LoVo (cell line): Measurements from ENCODE around the gene GIT1.
A peak's percentile ranks its signal among the peaks of the same experiment; 100 is the strongest.

Experiments
- DNase-seq: peaks from one replicate; pipeline ENCODE4 v3.0.0-alpha.2; 2016; ENCODE audit warnings: low spot score

The GIT1 gene

GRCh38 chr17:29579866-29580771 lies 9.3 kb downstream of the GIT1 start:
- DNase-seq, result peak; percentile 61

- no peak for DNase-seq
Observed at GRCh38 chr17:29578626-29579485, 10.6 kb downstream of the GIT1 start.

DNA sequence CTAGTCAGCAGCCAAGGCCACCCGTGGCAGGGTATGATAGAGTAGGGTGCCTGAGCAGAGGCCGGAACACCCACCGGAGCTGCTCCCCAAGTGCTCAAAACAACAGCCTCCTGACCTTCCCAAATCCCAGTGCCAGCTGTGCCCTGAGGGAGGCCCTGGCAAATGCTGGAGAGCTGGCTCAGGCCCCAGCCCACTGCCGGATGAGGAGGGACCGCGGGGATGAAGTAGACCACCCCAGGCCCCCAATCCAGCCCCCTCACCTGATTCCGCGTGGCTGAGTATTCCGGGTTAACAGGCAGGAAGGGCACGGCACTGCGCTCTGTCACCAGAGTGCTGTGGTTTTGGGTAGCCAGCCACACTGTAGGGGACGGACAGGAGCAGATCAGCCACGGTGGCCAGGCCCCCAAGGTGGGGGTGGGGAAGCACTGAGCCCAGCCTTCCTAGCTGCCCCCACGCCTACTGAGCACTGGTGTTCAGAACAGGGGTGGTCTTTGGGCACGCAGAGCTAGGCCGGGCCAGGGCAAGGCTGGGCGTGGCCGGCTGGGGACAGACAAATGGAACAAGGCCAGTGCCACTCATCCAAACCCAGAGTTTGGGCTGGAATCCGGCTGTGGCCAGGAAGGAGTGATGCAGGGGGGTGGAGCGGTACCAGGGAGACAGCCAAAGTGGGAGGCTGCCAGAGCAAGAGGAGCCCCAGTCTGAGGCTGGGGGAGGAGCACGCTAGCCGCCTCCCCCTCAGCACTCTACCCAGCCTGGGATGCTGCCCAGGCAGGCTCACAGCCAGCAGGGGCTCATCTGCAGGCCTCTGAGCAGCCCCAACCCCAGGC lies 11.8 kb downstream of the GIT1 start:
- no peak for DNase-seq

DNA sequence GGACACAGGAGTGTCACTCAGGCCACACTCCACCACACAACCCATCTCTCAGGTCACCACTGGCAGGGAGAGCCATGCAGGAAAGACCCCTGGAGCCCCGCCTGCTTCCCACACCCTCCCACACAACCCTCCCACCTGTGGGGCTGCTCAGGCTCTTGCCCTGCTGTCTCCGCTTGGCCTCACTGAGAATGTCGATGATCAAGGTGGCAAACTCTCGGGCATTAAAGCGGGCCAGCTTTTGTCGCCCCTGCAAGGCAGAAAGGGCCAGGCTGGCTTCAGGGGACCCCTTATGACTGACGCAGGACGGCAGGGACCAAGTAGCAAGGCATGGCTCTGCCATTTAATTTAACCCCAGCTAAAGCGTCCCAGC lies 12.5 kb downstream of the GIT1 start:
- DNase-seq, result no peak

GRCh38 chr17:29576214-29577000 lies 13.0 kb downstream of the GIT1 start:
- no peak for DNase-seq

DNA sequence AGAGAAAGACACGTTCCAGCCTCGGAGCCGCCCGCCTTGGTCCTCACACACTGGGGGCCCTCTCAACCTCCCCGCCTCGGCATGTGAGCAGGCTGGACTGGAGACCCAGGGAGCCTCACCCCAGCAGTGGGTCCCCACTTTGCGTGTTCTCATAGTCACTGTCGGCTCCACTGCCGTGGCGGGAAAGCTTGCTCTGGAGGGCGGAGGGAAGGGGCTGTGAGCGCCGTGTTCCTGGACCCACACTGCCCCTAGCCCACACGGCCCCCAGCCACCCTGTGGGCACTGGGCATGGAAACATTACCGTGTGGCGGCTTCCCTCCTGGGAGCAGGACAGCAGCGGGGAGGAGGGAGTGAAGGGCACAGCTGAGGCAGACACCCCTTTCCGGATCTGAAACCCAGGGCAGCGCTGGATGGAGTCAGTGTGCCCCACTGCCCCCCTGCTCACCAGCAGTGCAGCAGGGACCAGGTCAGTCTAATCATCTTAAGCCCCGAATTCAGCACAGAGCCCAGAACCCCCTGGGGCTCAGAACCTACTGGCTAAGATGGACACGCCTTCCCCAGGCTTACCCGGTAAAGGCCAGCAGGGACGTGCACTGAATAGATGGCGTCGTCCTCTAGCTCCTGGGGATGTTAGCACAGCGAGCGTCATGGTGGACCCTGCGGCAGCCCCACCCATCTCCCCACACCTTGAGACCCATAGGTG lies 13.8 kb downstream of the GIT1 start:
- DNase-seq, result no peak

GRCh38 chr17:29574732-29575510 lies 14.5 kb downstream of the GIT1 start:
- no peak for DNase-seq

- no peak for DNase-seq
Observed at GRCh38 chr17:29573871-29574731, 15.3 kb downstream of the GIT1 start.

GRCh38 chr17:29573558-29573869 lies 15.9 kb downstream of the GIT1 start:
- DNase-seq, result no peak

- DNase-seq, result no peak
Observed at GRCh38 chr17:29572691-29573557, 16.5 kb downstream of the GIT1 start.

GRCh38 chr17:29571883-29572681 lies 17.4 kb downstream of the GIT1 start:
- no peak for DNase-seq

DNA sequence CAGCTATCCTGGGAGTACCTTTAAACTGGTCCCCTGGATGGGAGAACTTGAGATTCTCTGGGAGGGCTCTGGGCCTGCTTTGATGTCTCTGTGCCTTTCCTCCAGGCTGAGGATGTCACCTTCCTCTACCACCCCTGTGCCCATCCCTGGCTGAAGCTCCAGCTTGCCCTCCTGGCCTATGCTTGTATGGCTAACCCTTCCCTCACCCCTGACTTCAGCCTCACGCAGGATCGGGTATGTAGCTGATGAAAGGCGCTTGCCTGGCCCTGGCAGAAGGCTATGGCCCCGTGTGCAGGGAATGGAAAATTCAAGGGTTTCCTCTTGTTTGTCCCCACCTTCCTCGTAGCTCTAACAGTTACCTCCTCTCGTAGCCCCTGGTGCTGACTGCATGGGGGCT lies 18.0 kb downstream of the GIT1 start:
- DNase-seq, result no peak

DNA sequence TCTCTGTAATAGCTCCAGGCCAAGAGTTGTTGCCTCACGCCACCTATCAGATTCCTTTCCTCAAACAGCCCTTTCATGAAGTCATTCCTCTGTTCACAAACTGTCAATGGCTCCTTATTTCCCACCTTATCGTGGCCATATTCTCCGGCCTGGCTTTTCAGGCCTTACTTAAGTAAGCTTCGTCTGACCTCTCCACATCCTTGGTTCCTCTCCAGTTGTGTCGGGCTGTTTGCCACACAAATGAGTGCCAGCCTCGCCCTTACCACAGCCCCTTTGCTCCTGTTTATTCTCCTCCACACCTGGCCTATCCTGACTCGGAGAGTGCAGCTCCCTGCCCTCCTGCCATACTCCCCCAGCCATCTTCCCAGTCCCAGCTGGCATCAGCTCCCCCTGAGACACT lies 18.9 kb downstream of the GIT1 start:
- DNase-seq, result no peak

DNA sequence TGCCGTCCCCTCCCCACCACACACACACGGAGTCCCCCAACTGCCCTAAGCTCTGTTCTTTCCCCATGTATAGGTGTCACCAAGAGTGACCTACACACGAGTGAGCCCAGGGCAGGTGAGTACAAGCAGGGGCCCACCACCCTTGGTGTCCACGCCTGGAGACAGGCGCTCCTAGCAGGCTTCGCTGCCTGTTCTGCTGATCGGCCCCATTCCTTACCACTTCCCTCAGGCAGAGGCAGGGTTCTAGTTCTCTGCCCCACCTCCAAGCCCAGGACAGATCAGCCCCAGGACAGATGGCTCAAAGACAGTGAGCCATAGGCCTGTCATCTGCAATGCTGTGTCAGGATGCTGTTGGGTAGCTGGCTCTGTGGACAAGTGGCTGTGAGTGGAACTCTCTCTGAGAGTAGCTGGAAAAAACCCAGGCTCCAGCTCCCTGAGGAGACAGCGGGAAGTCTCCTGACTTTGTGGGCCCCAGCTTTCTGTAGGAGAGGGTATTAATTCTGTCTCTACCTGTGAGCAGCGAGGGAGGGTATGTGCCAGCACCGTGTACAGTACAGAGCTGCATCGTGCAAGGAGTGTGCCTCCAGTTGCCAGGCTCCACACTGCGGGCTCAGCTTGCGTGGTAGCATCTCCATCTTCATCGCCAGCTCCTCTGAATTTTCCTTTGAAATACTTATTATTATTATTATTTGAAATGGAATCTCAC lies 20.1 kb downstream of the GIT1 start:
- DNase-seq, result no peak

DNA sequence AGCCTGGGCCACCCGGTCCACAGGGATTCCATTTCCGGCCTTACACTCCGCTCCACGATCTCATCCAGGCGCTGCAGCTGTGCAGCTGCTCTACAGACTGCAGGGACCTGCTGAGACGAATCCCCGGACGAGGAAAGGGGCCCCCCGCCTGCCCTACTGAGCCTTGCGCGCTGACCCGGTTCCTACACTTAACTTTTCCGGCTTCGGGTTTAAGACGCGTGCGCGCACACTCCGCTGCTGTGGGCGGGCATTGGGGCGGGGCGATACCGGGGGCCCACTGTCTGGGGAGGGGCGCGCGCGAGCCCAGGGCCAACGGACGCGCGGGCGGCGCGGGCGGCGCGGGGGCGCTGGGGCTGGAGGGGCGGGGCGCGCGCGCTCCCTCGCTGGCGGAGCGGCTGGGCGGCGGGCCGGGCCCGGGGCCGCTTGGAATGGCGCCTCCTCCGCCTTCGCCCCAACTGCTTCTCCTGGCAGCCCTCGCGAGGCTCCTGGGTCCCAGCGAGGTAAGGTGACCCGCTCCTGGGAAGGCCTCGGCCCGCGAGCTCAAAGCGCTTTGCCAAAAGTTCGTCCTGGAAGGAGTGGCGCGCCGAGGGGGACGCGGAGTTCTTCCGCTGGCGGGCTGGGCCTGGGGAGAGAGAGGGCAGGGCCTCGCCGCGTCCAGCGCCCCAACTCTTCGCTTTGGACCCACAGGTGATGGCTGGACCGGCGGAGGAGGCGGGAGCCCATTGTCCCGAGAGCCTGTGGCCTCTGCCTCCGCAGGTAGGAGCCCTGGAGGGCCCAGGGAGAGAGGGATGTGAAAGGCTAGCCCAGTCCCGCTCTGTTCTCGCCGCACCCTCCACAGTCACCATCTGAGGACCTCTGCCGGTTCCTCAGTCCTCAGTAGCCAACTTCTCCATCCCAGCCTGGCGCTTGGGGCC lies 20.9 kb downstream of the GIT1 start, which contains the start of gene TP53I13:
Gene TP53I13 (plus strand): TSS at position 371 of the 914 bp plus-strand sequence. CDS start 58 bp downstream, at position 429.
- DNase-seq, result peak; percentile 48
